ENCODE results near the gene KLHL29.
A peak's percentile ranks its signal among the peaks of the same experiment; 100 is the strongest.

The KLHL29 gene

GRCh38 chr2:23478933-23479683, 94.1 kb downstream of the KLHL29 start:
- no peak for DNase-seq

- no peak for DNase-seq
Measured at GRCh38 chr2:23480957-23481797, 96.2 kb downstream of the KLHL29 start.

GRCh38 chr2:23482188-23482587, 97.2 kb downstream of the KLHL29 start:
- DNase-seq, result no peak

- no peak for DNase-seq
Measured at GRCh38 chr2:23482607-23483006, 97.6 kb downstream of the KLHL29 start.

GRCh38 chr2:23483791-23484190, 98.8 kb downstream of the KLHL29 start:
- DNase-seq, result no peak

GRCh38 chr2:23484275-23484674, 99.3 kb downstream of the KLHL29 start:
- no peak for DNase-seq

- DNase-seq, result no peak
Measured at GRCh38 chr2:23484767-23485166, 99.8 kb downstream of the KLHL29 start.

GRCh38 chr2:23485261-23485660, 100.3 kb downstream of the KLHL29 start:
- DNase-seq, result no peak

- no peak for DNase-seq
Measured at GRCh38 chr2:23485841-23486683, 101.1 kb downstream of the KLHL29 start.

- DNase-seq, result no peak
Measured at GRCh38 chr2:23486684-23487075, 101.7 kb downstream of the KLHL29 start.

GRCh38 chr2:23487735-23488492, 102.9 kb downstream of the KLHL29 start:
- no peak for DNase-seq

GRCh38 chr2:23488584-23488983, 103.6 kb downstream of the KLHL29 start:
- DNase-seq, result no peak

- no peak for DNase-seq
Measured at GRCh38 chr2:23489471-23490322, 104.7 kb downstream of the KLHL29 start.

GRCh38 chr2:23491591-23492336, 106.8 kb downstream of the KLHL29 start:
- no peak for DNase-seq

GRCh38 chr2:23492337-23492675, 107.3 kb downstream of the KLHL29 start:
- no peak for DNase-seq

- no peak for DNase-seq
Measured at GRCh38 chr2:23492921-23493320, 107.9 kb downstream of the KLHL29 start.

GRCh38 chr2:23493846-23494245, 108.9 kb downstream of the KLHL29 start:
- DNase-seq, result no peak

GRCh38 chr2:23494286-23494685, 109.3 kb downstream of the KLHL29 start:
- no peak for DNase-seq

- DNase-seq, result no peak
Measured at GRCh38 chr2:23495661-23496114, 110.7 kb downstream of the KLHL29 start.

- DNase-seq, result no peak
Measured at GRCh38 chr2:23496456-23496855, 111.5 kb downstream of the KLHL29 start.

- peak; percentile 3 for DNase-seq
Measured at GRCh38 chr2:23497063-23497462, 112.1 kb downstream of the KLHL29 start.
